Neural progenitor cell (in vitro differentiated cells): Measurements from ENCODE around the gene COL21A1. TPM values are rescaled to one million over a fixed set of nuclear protein-coding genes. Genes with fewer than 3 reads are reported as not detected.

Experiments used
- DNase-seq: peaks from one replicate; pipeline ENCODE4 v3.0.0-alpha.2; 2016; ENCODE audit warnings: low spot score
- H2AFZ ChIP-seq: fragments of 200-600 bp; sonication (generic); replicated peaks from 2 replicates; pipeline ENCODE4 v1.6.1; 2016; ENCODE audit warnings: antibody characterized with exemption
- H3F3A ChIP-seq: fragments of 200-600 bp; sonication (generic); 2 replicates; pipeline ENCODE4 v1.6.1; 2016; ENCODE audit warnings: antibody characterized with exemption, low read depth
- H3K27ac ChIP-seq: fragments of 200-600 bp; sonication (generic); 2 replicates; pipeline ENCODE4 v1.5.1; 2016; ENCODE audit warnings: mild to moderate bottlenecking
- H3K27me3 ChIP-seq: fragments of 200-600 bp; sonication (generic); 2 replicates; pipeline ENCODE4 v1.6.1; 2016; ENCODE audit warnings: mild to moderate bottlenecking, moderate library complexity
- H3K36me3 ChIP-seq: fragments of 200-600 bp; sonication (generic); 2 replicates; pipeline ENCODE4 v1.5.1; 2016
- H3K4me1 ChIP-seq: fragments of 200-600 bp; sonication (generic); 2 replicates; pipeline ENCODE4 v1.6.1; 2016; ENCODE audit warnings: mixed run types
- H3K4me2 ChIP-seq: fragments of 200-600 bp; sonication (generic); 2 replicates; pipeline ENCODE4 v1.6.1; 2016
- H3K4me3 ChIP-seq: fragments of 200-600 bp; sonication (generic); 2 replicates; pipeline ENCODE4 v1.5.1; 2016
- H3K79me2 ChIP-seq: fragments of 200-600 bp; sonication (generic); 2 replicates; pipeline ENCODE4 v1.6.1; 2016; ENCODE audit warnings: low read depth
- H3K9ac ChIP-seq: fragments of 200-600 bp; sonication (generic); 2 replicates; pipeline ENCODE4 v1.6.1; 2016
- H3K9me3 ChIP-seq: fragments of 200-600 bp; sonication (generic); 2 replicates; pipeline ENCODE4 v1.5.1; 2016; ENCODE audit warnings: low read depth
- H4K20me1 ChIP-seq: fragments of 200-600 bp; sonication (generic); 2 replicates; pipeline ENCODE4 v1.6.1; 2016; ENCODE audit warnings: low read depth
- H3K27ac Mint-ChIP-seq: 3 replicates; pipeline ENCODE4 v1.8.0; 2021; ENCODE audit warnings: mixed read lengths
- H3K27me3 Mint-ChIP-seq: 2 replicates; pipeline ENCODE4 v1.8.0; 2022; ENCODE audit warnings: low read depth, mild to moderate bottlenecking, inconsistent platforms, moderate library complexity, mixed read lengths; ENCODE audit not compliant: insufficient read depth
- H3K36me3 Mint-ChIP-seq: 3 replicates; pipeline ENCODE4 v1.8.0; 2021; ENCODE audit warnings: mixed read lengths
- H3K4me1 Mint-ChIP-seq: 3 replicates; pipeline ENCODE4 v1.8.0; 2021; ENCODE audit warnings: mixed read lengths
- H3K4me3 Mint-ChIP-seq: 3 replicates; pipeline ENCODE4 v1.8.0; 2021; ENCODE audit warnings: mild to moderate bottlenecking, moderate library complexity, mixed read lengths
- H3K9me3 Mint-ChIP-seq: 3 replicates; pipeline ENCODE4 v1.8.0; 2020; ENCODE audit warnings: mixed read lengths
- EZH2 ChIP-seq: fragments of 200-600 bp; sonication (generic); IDR thresholded peaks from 2 replicates; pipeline ENCODE4 v1.6.1; 2017; ENCODE audit warnings: antibody characterized with exemption, mild to moderate bottlenecking, moderate library complexity
- EZH2phosphoT487 ChIP-seq: fragments of 200-600 bp; sonication (generic); IDR thresholded peaks from 2 replicates; pipeline ENCODE4 v1.6.1; 2017; ENCODE audit warnings: antibody characterized with exemption
- total RNA-seq: library from RNA; depleted of rRNA; stranded (reverse); fragments of >200 nt; gene quantifications from 2 replicates; pipeline ENCODE4 v1.2.3, GENCODE V29; 2015; ENCODE audit warnings: low replicate concordance
- TF ChIP-seq, protein P1 (sequence below): fragments of 200-600 bp; sonication (generic); IDR thresholded peaks from 2 replicates; pipeline ENCODE4 v1.5.1; 2017; ENCODE audit warnings: antibody characterized with exemption, mild to moderate bottlenecking

The COL21A1 gene
- total RNA-seq, 1 donor from 2014 or later: 0.95 TPM

DNA sequence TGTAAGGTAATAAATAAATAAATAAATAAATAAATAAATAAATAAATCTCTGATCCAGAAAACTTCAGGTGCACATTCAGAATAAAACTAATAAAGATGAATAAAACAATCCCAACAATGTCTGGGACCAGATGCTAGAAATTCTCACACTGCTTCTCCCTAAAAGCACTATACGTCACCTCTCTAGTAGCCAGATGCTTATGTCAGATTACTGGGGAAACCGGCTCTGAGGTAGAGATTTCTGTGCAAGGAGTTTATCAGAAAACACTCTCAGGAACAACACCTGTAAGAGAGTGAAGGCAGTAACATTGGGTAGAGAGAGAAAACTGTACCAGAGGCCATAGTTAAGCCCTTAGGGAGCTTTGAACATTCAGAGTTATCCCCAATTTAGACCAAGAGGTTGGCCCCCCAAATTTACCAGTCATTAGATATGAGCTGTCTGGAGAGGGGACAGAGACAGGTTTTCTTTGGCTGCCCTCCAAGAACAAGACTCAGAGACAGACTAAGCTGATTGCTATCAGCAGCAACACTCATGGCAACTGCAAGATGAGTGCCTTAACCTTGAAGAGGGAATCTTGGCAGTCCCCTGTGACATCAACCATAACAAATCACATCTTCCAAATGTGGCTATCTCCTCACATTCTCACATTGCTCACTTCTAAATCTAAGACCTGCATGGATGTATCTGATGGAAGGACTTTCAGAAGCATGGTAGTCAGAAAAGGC lies 220.8 kb downstream of the COL21A1 start:
- Histone ChIP-seq H3K9ac (no peak overlapping the region), H3F3A (no peaks in the 10 kb centered on the region), H3K4me3 (no peak overlapping the region), H3K36me3 (no peaks in the 10 kb centered on the region), H4K20me1 (no peaks in the 10 kb centered on the region), H2AFZ (no peak overlapping the region), H3K9me3 (no peaks in the 10 kb centered on the region), H3K79me2 (no peaks in the 10 kb centered on the region), H3K27me3 (no peaks in the 10 kb centered on the region), H3K4me2 (no peak overlapping the region), H3K27ac (no peak overlapping the region), H3K4me1 (peaks cover 3% of the 10 kb centered on the region)
- H3K4me1 Mint-ChIP-seq: no peaks in the 10 kb centered on the region
- no peak overlapping the region for H3K4me3 Mint-ChIP-seq
- no peak for TF ChIP-seq EZH2phosphoT487
- no peak for TF ChIP-seq EZH2
- TF ChIP-seq, protein P1, sequence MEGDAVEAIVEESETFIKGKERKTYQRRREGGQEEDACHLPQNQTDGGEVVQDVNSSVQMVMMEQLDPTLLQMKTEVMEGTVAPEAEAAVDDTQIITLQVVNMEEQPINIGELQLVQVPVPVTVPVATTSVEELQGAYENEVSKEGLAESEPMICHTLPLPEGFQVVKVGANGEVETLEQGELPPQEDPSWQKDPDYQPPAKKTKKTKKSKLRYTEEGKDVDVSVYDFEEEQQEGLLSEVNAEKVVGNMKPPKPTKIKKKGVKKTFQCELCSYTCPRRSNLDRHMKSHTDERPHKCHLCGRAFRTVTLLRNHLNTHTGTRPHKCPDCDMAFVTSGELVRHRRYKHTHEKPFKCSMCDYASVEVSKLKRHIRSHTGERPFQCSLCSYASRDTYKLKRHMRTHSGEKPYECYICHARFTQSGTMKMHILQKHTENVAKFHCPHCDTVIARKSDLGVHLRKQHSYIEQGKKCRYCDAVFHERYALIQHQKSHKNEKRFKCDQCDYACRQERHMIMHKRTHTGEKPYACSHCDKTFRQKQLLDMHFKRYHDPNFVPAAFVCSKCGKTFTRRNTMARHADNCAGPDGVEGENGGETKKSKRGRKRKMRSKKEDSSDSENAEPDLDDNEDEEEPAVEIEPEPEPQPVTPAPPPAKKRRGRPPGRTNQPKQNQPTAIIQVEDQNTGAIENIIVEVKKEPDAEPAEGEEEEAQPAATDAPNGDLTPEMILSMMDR: no peak
- H3K36me3 Mint-ChIP-seq: no peaks in the 10 kb centered on the region
- DNase-seq: no peak
- no peaks in the 10 kb centered on the region for H3K27me3 Mint-ChIP-seq
- H3K9me3 Mint-ChIP-seq: no peaks in the 10 kb centered on the region
- H3K27ac Mint-ChIP-seq: no peak overlapping the region

DNA sequence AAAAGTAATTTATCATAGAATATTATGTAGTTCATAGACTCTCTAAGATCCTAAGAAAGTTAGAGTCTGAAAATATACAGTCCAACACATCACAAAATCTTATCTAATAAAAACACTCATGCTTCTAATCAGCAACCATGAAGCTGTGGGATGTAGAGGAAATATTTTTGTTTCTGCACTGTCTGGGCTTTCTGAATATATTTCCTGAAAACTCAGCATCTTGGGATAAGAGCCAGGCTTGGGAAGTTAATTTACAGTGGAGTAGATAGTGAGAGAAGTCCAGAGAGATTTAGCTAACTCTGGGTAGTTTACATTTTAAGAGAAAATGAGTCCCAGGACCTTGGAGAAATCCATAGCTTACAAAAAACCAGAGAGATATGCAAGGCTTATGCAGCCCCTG lies 221.6 kb downstream of the COL21A1 start:
- Histone ChIP-seq H3K4me1 (peaks cover 3% of the 10 kb centered on the region), H3K27ac (no peak overlapping the region), H3K4me2 (no peak overlapping the region), H3F3A (no peaks in the 10 kb centered on the region), H2AFZ (no peak overlapping the region), H3K9me3 (no peaks in the 10 kb centered on the region), H3K36me3 (no peaks in the 10 kb centered on the region), H3K79me2 (no peaks in the 10 kb centered on the region), H3K9ac (no peak overlapping the region), H3K27me3 (no peaks in the 10 kb centered on the region), H4K20me1 (no peaks in the 10 kb centered on the region), H3K4me3 (no peak overlapping the region)
- no peak overlapping the region for H3K27ac Mint-ChIP-seq
- no peaks in the 10 kb centered on the region for H3K9me3 Mint-ChIP-seq
- H3K36me3 Mint-ChIP-seq: no peaks in the 10 kb centered on the region
- H3K4me1 Mint-ChIP-seq: no peaks in the 10 kb centered on the region
- H3K4me3 Mint-ChIP-seq: no peak overlapping the region
- TF ChIP-seq EZH2phosphoT487 (no peak), EZH2 (no peak)
- TF ChIP-seq, protein P1: no peak
- no peak for DNase-seq
- no peaks in the 10 kb centered on the region for H3K27me3 Mint-ChIP-seq

DNA sequence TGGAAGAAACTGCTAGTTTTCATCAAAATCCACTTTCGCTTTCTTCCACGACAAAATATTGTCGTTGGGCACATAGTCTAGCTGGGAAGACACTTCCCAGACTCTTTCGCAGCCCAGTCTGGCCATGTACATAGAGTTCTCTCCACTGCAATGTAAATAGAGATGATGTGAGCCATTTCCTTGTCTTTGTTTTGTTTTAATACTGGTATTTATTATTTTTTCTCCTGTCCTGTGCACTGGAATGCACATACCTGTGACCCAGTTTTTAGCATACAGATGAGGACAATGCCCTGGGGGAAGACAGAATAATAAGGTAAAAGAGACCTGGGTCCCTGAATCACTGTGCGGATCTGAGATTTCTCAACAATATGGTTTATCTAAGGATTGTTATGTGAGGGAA lies 222.4 kb downstream of the COL21A1 start:
- no peak overlapping the region for H3K4me2 ChIP-seq

More for the DNA sequence above, 222.4 kb downstream of the COL21A1 start:
- Mint-ChIP-seq H3K4me3 (no peak overlapping the region), H3K27ac (no peak overlapping the region), H3K4me1 (no peaks in the 10 kb centered on the region), H3K27me3 (no peaks in the 10 kb centered on the region), H3K9me3 (no peaks in the 10 kb centered on the region), H3K36me3 (no peaks in the 10 kb centered on the region)
- H3K36me3 ChIP-seq: no peaks in the 10 kb centered on the region
- no peak for DNase-seq
- H3K4me3 ChIP-seq: no peak overlapping the region
- no peak overlapping the region for H3K9ac ChIP-seq
- no peaks in the 10 kb centered on the region for H4K20me1 ChIP-seq
- no peak overlapping the region for H2AFZ ChIP-seq
- TF ChIP-seq EZH2phosphoT487 (no peak), EZH2 (no peak)
- TF ChIP-seq, protein P1: no peak
- no peaks in the 10 kb centered on the region for H3K79me2 ChIP-seq
- no peaks in the 10 kb centered on the region for H3K27me3 ChIP-seq
- no peaks in the 10 kb centered on the region for H3K9me3 ChIP-seq
- H3K27ac ChIP-seq: no peak overlapping the region
- H3K4me1 ChIP-seq: peaks cover 3% of the 10 kb centered on the region
- H3F3A ChIP-seq: no peaks in the 10 kb centered on the region
